Heart right ventricle (tissue), 16 donors: Measurements from ENCODE around the gene RNF225. TPM values are rescaled to one million over a fixed set of nuclear protein-coding genes. Genes with fewer than 3 reads are reported as not detected.

Experiments
- ATAC-seq, 8 donors: fragments of 200-7000 bp; cut with Tn5 transposase; one replicate each; pipeline ENCODE4 v1.9.1; 2020; ENCODE audit warnings: mild to moderate bottlenecking in 8 of 8, moderate library complexity in 8 of 8, moderate number of reproducible peaks in 1 of 8
- DNase-seq, 2 donors: peaks; one replicate each; pipeline ENCODE4 v3.0.0-alpha.2; 2020
- H3K27ac ChIP-seq, 10 donors: fragments of 200-600 bp; sonication (generic) in 2 of 10; one replicate each; pipeline versions ENCODE4 v1.5.0 to v1.8.0; 2020 to 2022; ENCODE audit warnings: mild to moderate bottlenecking in 3 of 10
- H3K27me3 ChIP-seq, 7 donors: fragments of 200-600 bp; one replicate each; pipeline ENCODE4 v1.8.0; 2021 to 2022; ENCODE audit warnings: mild to moderate bottlenecking in 2 of 7
- H3K36me3 ChIP-seq, 9 donors: fragments of 200-600 bp; sonication (generic) in 1 of 9; one replicate each; pipeline versions ENCODE4 v1.5.0 to v1.8.0; 2020 to 2022; ENCODE audit warnings: mild to moderate bottlenecking in 2 of 9
- H3K4me1 ChIP-seq, 9 donors: fragments of 200-600 bp; sonication (generic) in 1 of 9; one replicate each; pipeline versions ENCODE4 v1.5.0 to v1.8.0; 2020 to 2022; ENCODE audit warnings: mild to moderate bottlenecking in 4 of 9
- H3K4me3 ChIP-seq, 10 donors: fragments of 200-600 bp; sonication (generic) in 2 of 10; one replicate each; pipeline versions ENCODE4 v1.5.0 to v1.8.0; 2020 to 2022; ENCODE audit warnings: mild to moderate bottlenecking in 7 of 10, moderate library complexity in 2 of 10
- H3K9me3 ChIP-seq, 11 donors: fragments of 200-600 bp in 10 of 11; sonication (generic) in 2 of 11; one replicate each; pipeline versions ENCODE4 v1.5.0 to v1.8.0; 2013 to 2022; ENCODE audit warnings: mild to moderate bottlenecking in 2 of 11, control low read depth in 1 of 11, moderate library complexity in 1 of 11
- CTCF ChIP-seq, 9 donors: fragments of 200-600 bp; sonication (generic) in 2 of 9; IDR thresholded peaks; one replicate each; pipeline versions ENCODE4 v1.5.0 to v1.8.0; 2021 to 2022; ENCODE audit warnings: antibody characterized with exemption in 9 of 9, mild to moderate bottlenecking in 5 of 9, moderate library complexity in 1 of 9
- WGBS, 2 donors: extraction: QIAGEN DNeasy Blood & Tissue Kit; methylation state at CpG; one replicate each; pipeline ENCODE4 v1.1.7; 2013; ENCODE audit warnings: inconsistent platforms in 1 of 2; 5-methylcytosine and 5-hydroxymethylcytosine counted together
- intact Hi-C, 10 donors: fragments of 100-400 bp; cut with DNase I; formaldehyde crosslinking; loops; one replicate each; pipeline versions ENCODE4 v1.11.1 to v1.14.2; 2022
- polyA plus RNA-seq, 2 donors: library from polyadenylated mRNA; stranded (reverse); fragments of 200-250 nt; gene quantifications; one replicate each; pipeline ENCODE4 v1.2.3, GENCODE V29; 2013
- total RNA-seq, 10 donors: library from RNA; stranded (reverse); fragmentation: NEBNext Ultra II Directional in 3 of 10; extraction: Animal tissue kit (Norgen Biotek cat#: 25700) in 3 of 10; gene quantifications; one replicate each; pipeline versions ENCODE4 v1.2.1 to v1.2.4, GENCODE V29; 2021 to 2023
- donor health status: Arrhythmogenic right ventricular cardiomyopathy.
- donor health status: ischemic (EF 13 %, LVEDD 7.1; RV severe dilation, severe dysfunction).
- donor health status: healthy with polysubstance abuse.
- donor health status: DM: no; HTN: yes; CAD: no.
- donor health status: DM: no; HTN: no; CAD: no.
- donor health status: ischemic (EF 25% LVEDD 6.9; RV normal size, moderate dysfunction).
- donor health status: ischemic (EF 25% LVEDD 5.7; RV mildly dilated, moderate dysfunction).
- donor health status: healthy.
- donor health status: DM: yes; HTN: yes; CAD: no.
- donor health status: Ischemic cardiomyopathy.
- donor health status: ischemic (EF 35%, LVEDD 5.7; RV mildly dilated, moderate dysfunction).
- donor health status: nonischemic (EF 11% LVEDD 7.7; RV severe dilation, severe dysfunction).
- donor health status: DM: yes; HTN: yes; CAD: no.
- donor health status: PGD.
- donor health status: ischemic (EF 29% LVEDD 5.4; RV normal size, mild dysfunction).
- donor health status: nonischemic (EF 23%, LVEDD 6.1; RV moderate dilation, normal function).

The RNF225 gene
- total and polyA plus RNA-seq, 12 donors = not detected

- ATAC-seq (peak in 3 of 8 donors; percentile 0 to 2 (median 0)), DNase-seq (no peak)
- WGBS, 2 donors = 6 to 7% methylated on average over 24 of the region's 24 CpGs
- Histone ChIP-seq H3K27me3 (no peaks in the 10 kb centered on the region), H3K9me3 (no peaks in the 10 kb centered on the region), H3K36me3 (no peaks in the 10 kb centered on the region), H3K27ac (peak overlapping the region; percentile 74 to 98 (median 95)), H3K4me3 (peak overlapping the region; percentile 53 to 96 (median 79)), H3K4me1 (peaks cover 11 to 31% (median 20%) of the 10 kb centered on the region in 9 donors)
- intact Hi-C loops = loop anchor here in 1 of 10 donors (2.0 kb wide), 1 partner anchor 17 kb away; the partner anchor contains the start of gene ZNF497
- no peak for TF ChIP-seq CTCF (IDR thresholded peaks at IDR 0.05)
Measured at GRCh38 chr19:58380037-58380661, 15.3 kb upstream of the RNF225 start.

GRCh38 chr19:58380662-58381459 is 14.6 kb upstream of the RNF225 start, which contains the start of gene ZNF837:
ZNF837 (minus strand) TSS chr19:58381030; CDS start chr19:58369332, 11,698 bp downstream.
- TF ChIP-seq CTCF (IDR thresholded peaks at IDR 0.05) = peak in 2 of 9 donors; percentile 12 to 16
- peak; percentile 94 to 97 (median 95) for ATAC-seq

GRCh38 chr19:58381460-58382212 is 13.8 kb upstream of the RNF225 start:
- intact Hi-C loops = loop anchor here in 1 of 10 donors (2.0 kb wide), 1 partner anchor 19 kb away; the partner anchor contains the start of gene ZNF497
- Histone ChIP-seq H3K27me3 (no peaks in the 10 kb centered on the region), H3K9me3 (no peaks in the 10 kb centered on the region), H3K4me3 (peak overlapping the region; percentile 36 to 96 (median 79)), H3K27ac (peak overlapping the region in 9 of 10 donors; percentile 47 to 98 (median 95)), H3K4me1 (peaks cover 17 to 44% (median 31%) of the 10 kb centered on the region in 9 donors), H3K36me3 (no peaks in the 10 kb centered on the region)
- no peak for TF ChIP-seq CTCF (IDR thresholded peaks at IDR 0.05)
- DNase-seq = no peak
- 32% methylated on average over 26 of the region's 26 CpGs for WGBS, 2 donors
- ATAC-seq = no peak

More at GRCh38 chr19:58380662-58381459, 14.6 kb upstream of the RNF225 start, which contains the start of gene ZNF837:
- intact Hi-C loops = loop anchor here in 1 of 10 donors (2.0 kb wide), 1 partner anchor 18 kb away; the partner anchor contains the start of gene ZNF497
- WGBS, 2 donors = 0 to 1% methylated on average over 83 of the region's 83 CpGs
- H3K4me1 ChIP-seq = peaks cover 14 to 39% (median 25%) of the 10 kb centered on the region in 9 donors
- H3K9me3 ChIP-seq = no peaks in the 10 kb centered on the region
- H3K36me3 ChIP-seq = no peaks in the 10 kb centered on the region
- H3K4me3 ChIP-seq = peak within 1 kb of the TSS; percentile 53 to 96 (median 79)
- peak; percentile 97 to 100 for DNase-seq
- peak within 1 kb of the TSS; percentile 74 to 98 (median 95) for H3K27ac ChIP-seq
- no peaks in the 10 kb centered on the region for H3K27me3 ChIP-seq
